GM19043 (cell line): ENCODE data around the gene GP1BB.

Experiments
- ATAC-seq: cut with Tn5 transposase; IDR thresholded peaks from one replicate; pipeline ENCODE4 v1.9.1; 2021; ENCODE audit warnings: low read depth; ENCODE audit not compliant: unreplicated experiment

Gene GP1BB

GRCh38 chr22:19753996-19754700 is 30.8 kb downstream of the GP1BB start:
- ATAC-seq: no peak

GRCh38 chr22:19754701-19755144 is 31.4 kb downstream of the GP1BB start:
- no peak for ATAC-seq

- ATAC-seq: no peak
Observed at GRCh38 chr22:19755145-19755710, 31.9 kb downstream of the GP1BB start.

- no peak for ATAC-seq
Observed at GRCh38 chr22:19755722-19756287, 32.5 kb downstream of the GP1BB start.

- ATAC-seq: no peak
Observed at GRCh38 chr22:19756288-19757128, 33.2 kb downstream of the GP1BB start.

- no peak for ATAC-seq
Observed at GRCh38 chr22:19757140-19757984, 34.0 kb downstream of the GP1BB start.

GRCh38 chr22:19757985-19758895 is 34.9 kb downstream of the GP1BB start:
- ATAC-seq: no peak

- ATAC-seq: no peak
Observed at GRCh38 chr22:19758896-19759426, 35.6 kb downstream of the GP1BB start.

GRCh38 chr22:19759427-19760057 is 36.2 kb downstream of the GP1BB start:
- ATAC-seq: no peak

GRCh38 chr22:19760058-19760950 is 37.0 kb downstream of the GP1BB start, which contains the start of gene TBX1:
Gene TBX1, plus strand, starts transcription at chr22:19760778. Its CDS starts 66 bp downstream, at chr22:19760844.
- ATAC-seq: no peak

- ATAC-seq: no peak
Observed at GRCh38 chr22:19760951-19761724, 37.8 kb downstream of the GP1BB start.

- ATAC-seq: no peak
Observed at GRCh38 chr22:19761725-19762567, 38.6 kb downstream of the GP1BB start.

- no peak for ATAC-seq
Observed at GRCh38 chr22:19762568-19763457, 39.5 kb downstream of the GP1BB start.

GRCh38 chr22:19763458-19764298 is 40.3 kb downstream of the GP1BB start:
- ATAC-seq: no peak
